ENCODE data around the gene CEP104. TPM values are rescaled to one million over a fixed set of nuclear protein-coding genes. Genes with fewer than 3 reads are reported as not detected.

The CEP104 gene
- polyA plus RNA-seq, 1 donor: 51.5 TPM

GRCh38 chr1:3762873-3763228 is 94.2 kb downstream of the CEP104 start:
- DNase-seq: no peak

- no peak for DNase-seq
These were observed 94.7 kb downstream of the CEP104 start for GRCh38 chr1:3762151-3762872.

Other genes starting within 250 kb of the CEP104 start
- gene MEGF6, start 245.7 kb downstream of the CEP104 start, polyA plus RNA-seq (ENCODE audit: insufficient read length): 8.6 TPM
- 40.4 TPM for gene TPRG1L, start 232.2 kb downstream of the CEP104 start, polyA plus RNA-seq (ENCODE audit: insufficient read length)
- 17.8 TPM for gene WRAP73, start 207.1 kb downstream of the CEP104 start, polyA plus RNA-seq (ENCODE audit: insufficient read length)
- gene TP73, start 204.7 kb downstream of the CEP104 start, polyA plus RNA-seq (ENCODE audit: insufficient read length): 0.55 TPM
- 0.20 TPM for gene CCDC27, start 104.8 kb downstream of the CEP104 start, polyA plus RNA-seq (ENCODE audit: insufficient read length)
- 6.6 TPM for gene SMIM1, start 84.5 kb downstream of the CEP104 start, polyA plus RNA-seq (ENCODE audit: insufficient read length)
- 65.1 TPM for gene LRRC47, start 60.7 kb downstream of the CEP104 start, polyA plus RNA-seq (ENCODE audit: insufficient read length)
- gene DFFB, start 265 bp upstream of the CEP104 start, polyA plus RNA-seq (ENCODE audit: insufficient read length): 9.8 TPM
- gene C1orf174, start 43.1 kb upstream of the CEP104 start, polyA plus RNA-seq (ENCODE audit: insufficient read length): 37.9 TPM